Measurements from ENCODE around the gene EDN3.

DNA sequence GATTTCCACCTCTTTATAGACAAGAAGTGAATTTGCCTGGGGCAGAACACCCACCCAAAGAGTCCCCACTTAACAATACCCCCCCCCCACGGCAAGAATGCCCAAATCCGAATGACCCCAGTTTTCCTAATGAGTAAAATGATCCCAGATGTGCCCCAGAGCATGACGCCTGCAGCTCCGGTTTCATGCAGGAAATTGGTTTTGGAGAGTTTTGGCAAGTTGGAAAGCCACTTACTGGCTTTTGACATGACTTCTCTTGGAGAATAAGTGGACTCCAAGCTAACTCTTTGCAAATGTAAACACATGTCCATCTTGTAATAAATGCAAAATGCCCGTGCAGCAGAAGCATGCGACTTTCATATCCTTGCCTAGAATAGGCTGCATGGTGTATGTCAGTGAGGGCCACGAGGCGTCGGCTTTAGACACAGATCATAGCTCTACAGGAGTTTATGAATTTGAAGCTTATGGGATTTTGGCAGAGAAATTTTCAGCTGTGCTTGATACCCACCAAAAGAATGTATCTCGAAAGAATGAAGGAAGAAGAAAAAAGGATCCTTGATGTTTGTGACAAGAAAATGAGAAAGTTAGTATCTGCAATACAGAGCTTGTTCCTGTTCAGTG is 24.2 kb downstream of the EDN3 start:
- TF ChIP-seq, protein P1, sequence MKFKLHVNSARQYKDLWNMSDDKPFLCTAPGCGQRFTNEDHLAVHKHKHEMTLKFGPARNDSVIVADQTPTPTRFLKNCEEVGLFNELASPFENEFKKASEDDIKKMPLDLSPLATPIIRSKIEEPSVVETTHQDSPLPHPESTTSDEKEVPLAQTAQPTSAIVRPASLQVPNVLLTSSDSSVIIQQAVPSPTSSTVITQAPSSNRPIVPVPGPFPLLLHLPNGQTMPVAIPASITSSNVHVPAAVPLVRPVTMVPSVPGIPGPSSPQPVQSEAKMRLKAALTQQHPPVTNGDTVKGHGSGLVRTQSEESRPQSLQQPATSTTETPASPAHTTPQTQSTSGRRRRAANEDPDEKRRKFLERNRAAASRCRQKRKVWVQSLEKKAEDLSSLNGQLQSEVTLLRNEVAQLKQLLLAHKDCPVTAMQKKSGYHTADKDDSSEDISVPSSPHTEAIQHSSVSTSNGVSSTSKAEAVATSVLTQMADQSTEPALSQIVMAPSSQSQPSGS (tag by site-specific recombination; IDR thresholded peaks at IDR 0.05; ENCODE audit: low read depth) = no peak
- no peak for TF ChIP-seq ZNF248 (tag by site-specific recombination; IDR thresholded peaks at IDR 0.05)
- no peak for TF ChIP-seq ZNF664 (tag by site-specific recombination; IDR thresholded peaks at IDR 0.05)

Data from HEK293 (cell line).